Memory B cell (primary cell): ENCODE data around the gene RBP7.

Experiments
- ATAC-seq: fragments of 150-1000 bp; cut with Tn5 transposase; 2 replicates; pipeline ENCODE4 v1.10.0; 2021; ENCODE audit warnings: low read depth, mild to moderate bottlenecking, moderate library complexity
- DNase-seq, 2 donors: peaks; one replicate each; pipeline ENCODE4 v3.0.0; 2022; ENCODE audit warnings: low spot score in 2 of 2
- H3K27ac Mint-ChIP-seq: one replicate; pipeline ENCODE4 v1.8.0; 2022; ENCODE audit warnings: mild to moderate bottlenecking, moderate library complexity, mixed read lengths
- H3K27me3 Mint-ChIP-seq: one replicate; pipeline ENCODE4 v1.8.0; 2022; ENCODE audit warnings: mixed read lengths
- H3K36me3 Mint-ChIP-seq: one replicate; pipeline ENCODE4 v1.8.0; 2022; ENCODE audit warnings: mild to moderate bottlenecking, mixed read lengths
- H3K4me1 Mint-ChIP-seq: one replicate; pipeline ENCODE4 v1.8.0; 2022; ENCODE audit warnings: mixed read lengths
- H3K4me3 Mint-ChIP-seq: one replicate; pipeline ENCODE4 v1.8.0; 2022; ENCODE audit warnings: mild to moderate bottlenecking, moderate library complexity, mixed read lengths
- H3K9me3 Mint-ChIP-seq: one replicate; pipeline ENCODE4 v1.8.0; 2022; ENCODE audit warnings: mixed read lengths

Gene RBP7

GRCh38 chr1:10046356-10047085 is 49.5 kb downstream of the RBP7 start:
- Mint-ChIP-seq H3K4me1 (peaks cover 25% of the 10 kb centered on the region), H3K4me3 (no peak overlapping the region), H3K27me3 (no peaks in the 10 kb centered on the region), H3K36me3 (peaks cover 21% of the 10 kb centered on the region), H3K27ac (no peak overlapping the region), H3K9me3 (no peaks in the 10 kb centered on the region)
- ATAC-seq (no peak), DNase-seq (no peak)

- peaks cover 22% of the 10 kb centered on the region for H3K4me1 Mint-ChIP-seq
- ATAC-seq (no peak), DNase-seq (no peak)
- H3K9me3 Mint-ChIP-seq: no peaks in the 10 kb centered on the region
- no peaks in the 10 kb centered on the region for H3K27me3 Mint-ChIP-seq
- no peak overlapping the region for H3K4me3 Mint-ChIP-seq
- H3K36me3 Mint-ChIP-seq: peaks cover 23% of the 10 kb centered on the region
- H3K27ac Mint-ChIP-seq: no peak overlapping the region
These were observed 51.6 kb downstream of the RBP7 start for GRCh38 chr1:10048601-10049000.

- Mint-ChIP-seq H3K36me3 (peaks cover 22% of the 10 kb centered on the region), H3K4me3 (no peak overlapping the region), H3K4me1 (peaks cover 17% of the 10 kb centered on the region), H3K27me3 (no peaks in the 10 kb centered on the region), H3K9me3 (no peaks in the 10 kb centered on the region), H3K27ac (no peak overlapping the region)
- DNase-seq (no peak), ATAC-seq (no peak)
These were observed 53.6 kb downstream of the RBP7 start for GRCh38 chr1:10050611-10051010.

- no peak overlapping the region for H3K4me3 Mint-ChIP-seq
These were observed 54.6 kb downstream of the RBP7 start for GRCh38 chr1:10051656-10052055.

GRCh38 chr1:10052347-10052746 is 55.3 kb downstream of the RBP7 start:
- ATAC-seq: no peak
- no peak for DNase-seq
- Mint-ChIP-seq H3K27ac (no peak overlapping the region), H3K9me3 (no peaks in the 10 kb centered on the region), H3K4me1 (peaks cover 8% of the 10 kb centered on the region), H3K27me3 (no peaks in the 10 kb centered on the region), H3K36me3 (peaks cover 22% of the 10 kb centered on the region), H3K4me3 (no peak overlapping the region)

More at GRCh38 chr1:10051656-10052055, 54.6 kb downstream of the RBP7 start:
- Mint-ChIP-seq H3K4me1 (peaks cover 12% of the 10 kb centered on the region), H3K36me3 (peaks cover 22% of the 10 kb centered on the region), H3K9me3 (no peaks in the 10 kb centered on the region), H3K27me3 (no peaks in the 10 kb centered on the region), H3K27ac (no peak overlapping the region)
- DNase-seq (no peak), ATAC-seq (no peak)

GRCh38 chr1:10054465-10054864 is 57.4 kb downstream of the RBP7 start:
- peaks cover 16% of the 10 kb centered on the region for H3K36me3 Mint-ChIP-seq
- H3K27me3 Mint-ChIP-seq: no peaks in the 10 kb centered on the region

GRCh38 chr1:10056599-10056987 is 59.6 kb downstream of the RBP7 start:
- no peaks in the 10 kb centered on the region for H3K4me1 Mint-ChIP-seq
- no peak for ATAC-seq
- peaks cover 14% of the 10 kb centered on the region for H3K36me3 Mint-ChIP-seq
- DNase-seq: no peak
- no peaks in the 10 kb centered on the region for H3K27me3 Mint-ChIP-seq
- no peaks in the 10 kb centered on the region for H3K9me3 Mint-ChIP-seq
- H3K27ac Mint-ChIP-seq: no peak overlapping the region
- no peak overlapping the region for H3K4me3 Mint-ChIP-seq

More at GRCh38 chr1:10054465-10054864, 57.4 kb downstream of the RBP7 start:
- Mint-ChIP-seq H3K4me1 (no peaks in the 10 kb centered on the region), H3K9me3 (no peaks in the 10 kb centered on the region), H3K4me3 (no peak overlapping the region), H3K27ac (no peak overlapping the region)
- DNase-seq (no peak), ATAC-seq (no peak)

- H3K9me3 Mint-ChIP-seq: no peaks in the 10 kb centered on the region
- no peaks in the 10 kb centered on the region for H3K4me1 Mint-ChIP-seq
- peaks cover 10% of the 10 kb centered on the region for H3K36me3 Mint-ChIP-seq
- DNase-seq: no peak
- no peaks in the 10 kb centered on the region for H3K27me3 Mint-ChIP-seq
- H3K4me3 Mint-ChIP-seq: no peak overlapping the region
- no peak overlapping the region for H3K27ac Mint-ChIP-seq
- no peak for ATAC-seq
These were observed 60.3 kb downstream of the RBP7 start for GRCh38 chr1:10057343-10057742.

- H3K4me1 Mint-ChIP-seq: no peaks in the 10 kb centered on the region
- H3K4me3 Mint-ChIP-seq: no peak overlapping the region
- no peak overlapping the region for H3K27ac Mint-ChIP-seq
- ATAC-seq: no peak
- H3K27me3 Mint-ChIP-seq: no peaks in the 10 kb centered on the region
- no peaks in the 10 kb centered on the region for H3K9me3 Mint-ChIP-seq
- H3K36me3 Mint-ChIP-seq: peaks cover 8% of the 10 kb centered on the region
- no peak for DNase-seq
These were observed 60.8 kb downstream of the RBP7 start for GRCh38 chr1:10057796-10058195.

GRCh38 chr1:10059342-10059718 is 62.3 kb downstream of the RBP7 start:
- Mint-ChIP-seq H3K36me3 (peaks cover 14% of the 10 kb centered on the region), H3K4me3 (no peak overlapping the region), H3K9me3 (no peaks in the 10 kb centered on the region), H3K4me1 (peaks cover 6% of the 10 kb centered on the region), H3K27ac (no peak overlapping the region), H3K27me3 (no peaks in the 10 kb centered on the region)
- ATAC-seq (no peak), DNase-seq (no peak)

GRCh38 chr1:10060311-10061100 is 63.5 kb downstream of the RBP7 start:
- H3K27me3 Mint-ChIP-seq: no peaks in the 10 kb centered on the region
- H3K27ac Mint-ChIP-seq: no peak overlapping the region
- no peaks in the 10 kb centered on the region for H3K9me3 Mint-ChIP-seq
- peaks cover 14% of the 10 kb centered on the region for H3K36me3 Mint-ChIP-seq
- no peak for DNase-seq
- ATAC-seq: no peak
- H3K4me3 Mint-ChIP-seq: no peak overlapping the region
- peaks cover 11% of the 10 kb centered on the region for H3K4me1 Mint-ChIP-seq

GRCh38 chr1:10061276-10061675 is 64.2 kb downstream of the RBP7 start:
- Mint-ChIP-seq H3K27ac (no peak overlapping the region), H3K4me3 (no peak overlapping the region), H3K4me1 (peaks cover 11% of the 10 kb centered on the region), H3K27me3 (no peaks in the 10 kb centered on the region), H3K36me3 (peaks cover 14% of the 10 kb centered on the region), H3K9me3 (no peaks in the 10 kb centered on the region)
- DNase-seq: no peak
- ATAC-seq: no peak

- no peaks in the 10 kb centered on the region for H3K27me3 Mint-ChIP-seq
- ATAC-seq: no peak
- no peak overlapping the region for H3K4me3 Mint-ChIP-seq
- no peaks in the 10 kb centered on the region for H3K9me3 Mint-ChIP-seq
- H3K36me3 Mint-ChIP-seq: peaks cover 9% of the 10 kb centered on the region
- peaks cover 11% of the 10 kb centered on the region for H3K4me1 Mint-ChIP-seq
- DNase-seq: no peak
- no peak overlapping the region for H3K27ac Mint-ChIP-seq
These were observed 66.8 kb downstream of the RBP7 start for GRCh38 chr1:10063878-10064277.

GRCh38 chr1:10064416-10065343 is 67.7 kb downstream of the RBP7 start:
- no peak overlapping the region for H3K27ac Mint-ChIP-seq
- no peak for ATAC-seq

More at GRCh38 chr1:10064416-10065343, 67.7 kb downstream of the RBP7 start:
- H3K36me3 Mint-ChIP-seq: peaks cover 9% of the 10 kb centered on the region
- no peaks in the 10 kb centered on the region for H3K9me3 Mint-ChIP-seq
- no peak overlapping the region for H3K4me3 Mint-ChIP-seq
- H3K4me1 Mint-ChIP-seq: peaks cover 11% of the 10 kb centered on the region
- no peak for DNase-seq
- H3K27me3 Mint-ChIP-seq: no peaks in the 10 kb centered on the region
